A673 (cell line): ENCODE data around the gene AKAP17A.

ENCODE experiments used
- CTCF ChIP-seq: fragments of 300-800, 200-600 bp; sonication (generic); conservative IDR thresholded peaks from 2 replicates; pipeline ENCODE4 v1.5.1; 2017; ENCODE audit warnings: low read depth, mild to moderate bottlenecking, antibody characterized with exemption, low read length, moderate library complexity, mixed read lengths
- EZH2 ChIP-seq: fragments of 200-600 bp; sonication (generic); IDR thresholded peaks from 2 replicates; pipeline ENCODE4 v1.6.1; 2017; ENCODE audit warnings: borderline replicate concordance, low read depth, mild to moderate bottlenecking, mixed read lengths, antibody characterized with exemption, low read length; ENCODE audit not compliant: poor library complexity, severe bottlenecking

DNA sequence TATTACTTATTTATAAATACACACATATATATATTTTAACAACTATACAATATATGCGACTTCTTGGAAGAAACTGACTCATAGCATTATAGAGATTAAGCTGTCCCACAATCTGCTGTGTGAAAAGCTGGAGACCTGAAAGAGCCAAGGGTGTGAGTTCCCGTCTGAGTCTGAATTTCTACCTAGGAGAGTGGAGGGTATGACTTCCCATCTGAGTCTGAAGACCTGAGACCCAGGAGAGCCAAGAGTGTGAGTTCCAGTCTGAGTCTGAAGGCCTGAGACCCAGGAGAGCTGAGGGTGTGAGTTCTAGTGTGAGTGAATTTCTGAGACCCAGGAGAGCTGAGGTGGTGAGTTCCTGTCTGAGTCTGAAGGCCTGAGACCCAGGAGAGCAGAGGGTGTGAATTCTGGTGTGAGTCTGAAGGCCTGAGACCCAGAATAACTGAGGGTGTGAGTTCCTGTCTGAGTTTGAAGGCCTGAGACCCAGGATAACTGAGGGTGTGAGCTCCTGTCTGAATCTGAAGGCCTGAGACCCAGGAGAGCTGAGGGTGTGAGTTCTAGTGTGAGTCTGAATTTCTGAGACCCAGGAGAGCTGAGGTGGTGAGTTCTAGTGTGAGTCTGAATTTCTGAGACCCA lies 45.5 kb upstream of the AKAP17A start:
- TF ChIP-seq CTCF (no peak), EZH2 (no peak)
